T-cell (primary cell): Measurements from ENCODE around the gene MUC2. TPM values are rescaled to one million over a fixed set of nuclear protein-coding genes. Genes with fewer than 3 reads are reported as not detected.

Experiments
- ATAC-seq, 4 experiments: fragments of 200-7000 bp in 3 of 4; fragments of 150-1000 bp in 1 of 4; cut with Tn5 transposase; replicated peaks in 1 of 4; 1 replicate in 3 of 4; 2 replicates in 1 of 4; pipeline ENCODE4 v1.10.0; 2021; ENCODE audit warnings: moderate library complexity in 3 of 4, mild to moderate bottlenecking in 2 of 4, moderate number of reproducible peaks in 1 of 4
- CTCF ChIA-PET, 2 donors: fragments of 300-600 bp; sonication (Branson Sonifier 250); formaldehyde crosslinking; loops; one replicate each; lab custom pipeline; 2022; ENCODE audit warnings: antibody characterized with exemption in 2 of 2; lab: Charles Lee
- POLR2A ChIA-PET, 2 donors: fragments of 300-600 bp; sonication (Branson Sonifier 250); formaldehyde crosslinking; loops; one replicate each; lab custom pipeline; 2022; ENCODE audit warnings: antibody characterized with exemption in 2 of 2; lab: Charles Lee
- DNase-seq, 35 experiments: peaks; one replicate each; pipeline versions ENCODE4 v3.0.0 to v3.0.0-alpha.2; 2013 to 2023
- H3K27ac ChIP-seq: one replicate; pipeline ENCODE4 v1.5.1; 2013; ENCODE audit warnings: low read length
- H3K27me3 ChIP-seq, 2 experiments: replicated peaks in 1 of 2; 1 replicate in 1 of 2; 2 replicates in 1 of 2; pipeline versions ENCODE4 v1.6.1 to v1.7.0; 2013; ENCODE audit warnings: low read length in 1 of 2, mixed read lengths in 1 of 2; ENCODE audit not compliant: control insufficient read depth in 2 of 2, insufficient read depth in 2 of 2; ENCODE audit errors: extremely low read depth in 1 of 2
- H3K36me3 ChIP-seq, 2 donors: 1 replicate in 1 of 2; 2 replicates in 1 of 2; pipeline versions ENCODE4 v1.6.1 to v1.7.0; 2013; ENCODE audit warnings: low read length in 1 of 2; ENCODE audit not compliant: control insufficient read depth in 2 of 2, insufficient read depth in 1 of 2; ENCODE audit errors: extremely low read depth in 1 of 2
- H3K4me1 ChIP-seq, 2 experiments: 1 replicate in 1 of 2; 2 replicates in 1 of 2; pipeline versions ENCODE4 v1.6.1 to v1.7.0; 2013; ENCODE audit warnings: low read length in 2 of 2, mixed read lengths in 1 of 2; ENCODE audit not compliant: insufficient read depth in 2 of 2, control insufficient read depth in 1 of 2; ENCODE audit errors: extremely low read depth in 1 of 2
- H3K4me3 ChIP-seq, 2 donors: 1 replicate in 1 of 2; 2 replicates in 1 of 2; pipeline versions ENCODE4 v1.5.1 to v1.7.0; 2013; ENCODE audit warnings: mild to moderate bottlenecking in 2 of 2, low read length in 1 of 2, moderate library complexity in 1 of 2; ENCODE audit not compliant: control insufficient read depth in 1 of 2; ENCODE audit errors: extremely low read depth in 1 of 2
- H3K9me3 ChIP-seq: 2 replicates; pipeline ENCODE4 v1.7.0; 2013
- H3K27ac Mint-ChIP-seq, 2 donors: one replicate each; pipeline ENCODE4 v1.8.0; 2020 to 2021; ENCODE audit warnings: mild to moderate bottlenecking in 2 of 2, mixed read lengths in 2 of 2
- H3K27me3 Mint-ChIP-seq, 2 donors: one replicate each; pipeline ENCODE4 v1.8.0; 2021 to 2022; ENCODE audit warnings: mixed read lengths in 2 of 2
- H3K36me3 Mint-ChIP-seq: one replicate; pipeline ENCODE4 v1.8.0; 2021; ENCODE audit warnings: mixed read lengths
- H3K4me1 Mint-ChIP-seq, 3 donors: one replicate each; pipeline ENCODE4 v1.8.0; 2020 to 2022; ENCODE audit warnings: mixed read lengths in 3 of 3, mild to moderate bottlenecking in 1 of 3
- H3K4me3 Mint-ChIP-seq, 3 donors: one replicate each; pipeline ENCODE4 v1.8.0; 2020 to 2022; ENCODE audit warnings: mild to moderate bottlenecking in 3 of 3, mixed read lengths in 3 of 3, moderate library complexity in 3 of 3
- H3K9me3 Mint-ChIP-seq, 3 donors: one replicate each; pipeline ENCODE4 v1.8.0; 2020 to 2022; ENCODE audit warnings: mixed read lengths in 3 of 3
- WGBS: methylation state at CpG from one replicate; pipeline ENCODE4 v1.1.5; 2013; ENCODE audit warnings: missing lambda C conversion rate; ENCODE audit not compliant: insufficient coverage; 5-methylcytosine and 5-hydroxymethylcytosine counted together
- total RNA-seq, 35 experiments: library from RNA in 6 of 35; stranded (reverse) in 6 of 35; fragments of 120-200 nt in 1 of 35; gene quantifications; one replicate each; pipeline versions ENCODE4 v1.2.1 to v1.2.4 and lab custom pipeline; 2013 to 2026

The MUC2 gene
- total RNA-seq, 5 donors from 2014 or later (not counting 1 experiment from before 2014, with no cell fraction given) = 0.12 to 1.4 (median 0.53) TPM; not detected in 2

DNA sequence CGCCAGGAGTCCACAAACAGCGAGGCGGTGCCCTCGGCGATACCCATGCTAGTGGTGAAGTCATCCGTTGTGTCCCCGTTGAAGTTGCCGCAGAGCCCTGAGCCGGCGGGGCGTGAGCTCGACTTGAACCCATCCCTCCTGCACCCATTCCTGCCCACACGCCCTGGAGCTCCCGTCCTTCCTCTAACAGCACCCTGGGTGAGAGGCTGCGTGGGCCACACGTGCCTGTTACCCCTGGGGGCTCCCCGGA is 46.5 kb upstream of the MUC2 start:
- H3K4me1 ChIP-seq = no peaks in the 10 kb centered on the region
- no peaks in the 10 kb centered on the region for H3K27me3 ChIP-seq
- no peaks in the 10 kb centered on the region for H3K4me1 Mint-ChIP-seq
- no peaks in the 10 kb centered on the region for H3K9me3 ChIP-seq
- no peaks in the 10 kb centered on the region for H3K27me3 Mint-ChIP-seq
- H3K36me3 Mint-ChIP-seq = peaks cover under 1% of the 10 kb centered on the region
- H3K36me3 ChIP-seq = no peaks in the 10 kb centered on the region
- DNase-seq (no peak), ATAC-seq (no peak)
- ChIA-PET POLR2A (no interaction called here), CTCF (no interaction called here)
- no peak overlapping the region for H3K27ac ChIP-seq
- no peak overlapping the region for H3K4me3 Mint-ChIP-seq
- no peak overlapping the region for H3K4me3 ChIP-seq
- peaks cover 0 to 7% (median 0%) of the 10 kb centered on the region in 3 donors for H3K9me3 Mint-ChIP-seq
- no peak overlapping the region for H3K27ac Mint-ChIP-seq
- 93% methylated on average over 16 of the region's 17 CpGs for WGBS

DNA sequence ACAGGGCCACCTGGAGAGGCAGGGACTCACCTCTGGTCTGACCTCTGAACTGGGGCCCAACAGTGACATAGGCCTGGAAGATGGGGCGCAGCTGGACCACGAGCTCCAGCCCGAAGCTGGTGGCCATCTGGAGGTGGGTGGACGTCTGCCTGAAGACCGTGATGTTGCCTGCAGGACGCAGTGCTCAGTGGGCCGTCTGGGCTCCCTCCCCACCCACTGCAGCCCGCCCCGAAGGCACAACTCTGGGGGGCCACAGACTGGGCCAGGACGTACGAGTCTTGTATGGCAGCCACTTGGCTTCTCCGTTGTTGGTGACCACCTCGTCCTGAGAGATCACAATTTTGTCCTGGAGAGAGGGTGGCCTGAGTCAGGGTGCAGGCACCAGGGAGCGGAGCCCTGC is 46.1 kb upstream of the MUC2 start:
- Mint-ChIP-seq H3K4me3 (no peak overlapping the region), H3K27ac (no peak overlapping the region)

GRCh38 chr11:1029051-1029450 is 45.6 kb upstream of the MUC2 start:
- POLR2A ChIA-PET = no interaction called here
- Mint-ChIP-seq H3K36me3 (no peaks in the 10 kb centered on the region), H3K4me3 (no peak overlapping the region), H3K27me3 (no peaks in the 10 kb centered on the region), H3K9me3 (peaks cover 0 to 7% (median 0%) of the 10 kb centered on the region in 3 donors), H3K4me1 (no peaks in the 10 kb centered on the region), H3K27ac (no peak overlapping the region)
- Histone ChIP-seq H3K36me3 (no peaks in the 10 kb centered on the region), H3K4me3 (no peak overlapping the region), H3K4me1 (no peaks in the 10 kb centered on the region), H3K27me3 (no peaks in the 10 kb centered on the region), H3K27ac (no peak overlapping the region), H3K9me3 (no peaks in the 10 kb centered on the region)
- ATAC-seq (no peak), DNase-seq (no peak)
- CTCF ChIA-PET = no interaction called here
- 84% methylated on average over 23 of the region's 25 CpGs for WGBS

More for the DNA sequence above, 46.1 kb upstream of the MUC2 start:
- Mint-ChIP-seq H3K36me3 (no peaks in the 10 kb centered on the region), H3K9me3 (peaks cover 0 to 7% (median 0%) of the 10 kb centered on the region in 3 donors), H3K27me3 (no peaks in the 10 kb centered on the region), H3K4me1 (no peaks in the 10 kb centered on the region)
- DNase-seq = no peak
- no peaks in the 10 kb centered on the region for H3K36me3 ChIP-seq
- H3K27ac ChIP-seq = no peak overlapping the region
- POLR2A ChIA-PET = no interaction called here
- H3K27me3 ChIP-seq = no peaks in the 10 kb centered on the region
- H3K4me3 ChIP-seq = no peak overlapping the region
- 82% methylated on average over 14 of the region's 14 CpGs for WGBS
- no peaks in the 10 kb centered on the region for H3K9me3 ChIP-seq
- CTCF ChIA-PET = no interaction called here
- H3K4me1 ChIP-seq = no peaks in the 10 kb centered on the region
- no peak for ATAC-seq

- H3K36me3 Mint-ChIP-seq = no peaks in the 10 kb centered on the region
These were observed 45.0 kb upstream of the MUC2 start for GRCh38 chr11:1029654-1030053.

GRCh38 chr11:1030086-1030485 is 44.6 kb upstream of the MUC2 start:
- H3K27ac Mint-ChIP-seq = no peak overlapping the region
- no peaks in the 10 kb centered on the region for H3K4me1 ChIP-seq

More at GRCh38 chr11:1029654-1030053, 45.0 kb upstream of the MUC2 start:
- Histone ChIP-seq H3K9me3 (no peaks in the 10 kb centered on the region), H3K27ac (no peak overlapping the region), H3K4me1 (no peaks in the 10 kb centered on the region), H3K36me3 (no peaks in the 10 kb centered on the region), H3K4me3 (no peak overlapping the region), H3K27me3 (no peaks in the 10 kb centered on the region)
- ChIA-PET CTCF (no interaction called here), POLR2A (no interaction called here)
- DNase-seq (no peak), ATAC-seq (no peak)
- 70% methylated on average over 16 of the region's 16 CpGs for WGBS
- H3K4me3 Mint-ChIP-seq = no peak overlapping the region
- no peaks in the 10 kb centered on the region for H3K27me3 Mint-ChIP-seq
- peaks cover 0 to 7% (median 0%) of the 10 kb centered on the region in 3 donors for H3K9me3 Mint-ChIP-seq
- H3K27ac Mint-ChIP-seq = no peak overlapping the region
- no peaks in the 10 kb centered on the region for H3K4me1 Mint-ChIP-seq

GRCh38 chr11:1030556-1030955 is 44.1 kb upstream of the MUC2 start:
- H3K27me3 Mint-ChIP-seq = no peaks in the 10 kb centered on the region
- H3K27ac ChIP-seq = no peak overlapping the region
- ChIA-PET POLR2A (no interaction called here), CTCF (no interaction called here)
- H3K4me3 Mint-ChIP-seq = no peak overlapping the region
- H3K27me3 ChIP-seq = no peaks in the 10 kb centered on the region
- H3K4me1 Mint-ChIP-seq = no peaks in the 10 kb centered on the region
- H3K36me3 ChIP-seq = no peaks in the 10 kb centered on the region
- H3K27ac Mint-ChIP-seq = no peak overlapping the region
- 79% methylated on average over 15 of the region's 20 CpGs for WGBS
- no peaks in the 10 kb centered on the region for H3K4me1 ChIP-seq
- no peaks in the 10 kb centered on the region for H3K36me3 Mint-ChIP-seq
- H3K9me3 Mint-ChIP-seq = peaks cover 0 to 7% (median 0%) of the 10 kb centered on the region in 3 donors
- DNase-seq = no peak
- no peak overlapping the region for H3K4me3 ChIP-seq
- no peak for ATAC-seq
- H3K9me3 ChIP-seq = no peaks in the 10 kb centered on the region

More at GRCh38 chr11:1030086-1030485, 44.6 kb upstream of the MUC2 start:
- 64% methylated on average over 8 of the region's 16 CpGs for WGBS
- no peaks in the 10 kb centered on the region for H3K4me1 Mint-ChIP-seq
- Histone ChIP-seq H3K27ac (no peak overlapping the region), H3K27me3 (no peaks in the 10 kb centered on the region), H3K9me3 (no peaks in the 10 kb centered on the region), H3K4me3 (no peak overlapping the region), H3K36me3 (no peaks in the 10 kb centered on the region)
- no peak for ATAC-seq
- DNase-seq = no peak
- no peak overlapping the region for H3K4me3 Mint-ChIP-seq
- H3K9me3 Mint-ChIP-seq = peaks cover 0 to 7% (median 0%) of the 10 kb centered on the region in 3 donors
- ChIA-PET CTCF (no interaction called here), POLR2A (no interaction called here)
- no peaks in the 10 kb centered on the region for H3K27me3 Mint-ChIP-seq
- H3K36me3 Mint-ChIP-seq = no peaks in the 10 kb centered on the region
